Thyroid gland (tissue), 4 donors: ENCODE measurements around the gene AGBL4.

Source experiments
- POLR2A ChIP-seq, 2 donors: fragments of 450-650 bp; IDR thresholded peaks; one replicate each; pipeline ENCODE4 v1.6.1; 2017; ENCODE audit warnings: antibody characterized with exemption in 2 of 2, mild to moderate bottlenecking in 2 of 2, moderate library complexity in 1 of 2
- TF ChIP-seq, protein P1 (sequence below), 6 experiments: fragments of 200-600 bp in 3 of 6; fragments of 450-650 bp in 3 of 6; sonication (generic) in 3 of 6; IDR thresholded peaks; one replicate each; pipeline ENCODE4 v1.5.1; 2016 to 2019; ENCODE audit warnings: antibody characterized with exemption in 6 of 6, mild to moderate bottlenecking in 2 of 6, inconsistent platforms in 1 of 6, moderate library complexity in 1 of 6

DNA sequence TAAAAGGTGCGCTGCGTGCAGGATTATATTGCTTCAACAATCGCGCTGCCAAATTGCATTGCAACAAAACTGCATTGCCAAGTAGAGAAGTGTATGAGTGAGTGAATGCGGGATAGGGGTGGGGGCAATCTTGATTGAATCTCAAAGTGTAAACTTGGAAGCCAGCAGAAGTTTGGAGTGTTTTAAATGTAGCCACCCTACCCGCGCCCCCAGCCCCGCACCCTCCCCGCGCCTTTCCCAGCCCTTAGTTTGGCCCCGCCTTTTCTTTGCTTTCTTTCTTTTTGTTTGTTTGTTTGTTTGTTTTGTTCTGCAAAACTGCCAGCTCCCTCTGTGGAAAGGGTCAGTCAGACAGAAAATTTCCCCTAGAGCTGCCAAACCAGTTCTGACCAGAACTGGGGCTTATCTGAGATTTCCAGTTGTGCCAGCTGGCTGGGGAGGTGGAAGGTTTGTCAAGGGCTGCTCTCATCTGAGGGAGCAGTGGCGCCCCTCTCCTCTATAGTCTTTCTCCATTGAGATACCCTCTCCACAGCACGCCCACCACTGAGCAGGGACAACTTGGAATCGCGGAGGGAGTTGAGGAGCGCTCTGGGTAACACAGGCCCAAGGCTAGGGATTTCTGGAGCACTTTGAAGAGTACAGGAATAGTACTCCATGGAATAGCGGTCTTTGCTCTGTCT is 1246.4 kb downstream of the AGBL4 start:
- TF ChIP-seq, protein P1, sequence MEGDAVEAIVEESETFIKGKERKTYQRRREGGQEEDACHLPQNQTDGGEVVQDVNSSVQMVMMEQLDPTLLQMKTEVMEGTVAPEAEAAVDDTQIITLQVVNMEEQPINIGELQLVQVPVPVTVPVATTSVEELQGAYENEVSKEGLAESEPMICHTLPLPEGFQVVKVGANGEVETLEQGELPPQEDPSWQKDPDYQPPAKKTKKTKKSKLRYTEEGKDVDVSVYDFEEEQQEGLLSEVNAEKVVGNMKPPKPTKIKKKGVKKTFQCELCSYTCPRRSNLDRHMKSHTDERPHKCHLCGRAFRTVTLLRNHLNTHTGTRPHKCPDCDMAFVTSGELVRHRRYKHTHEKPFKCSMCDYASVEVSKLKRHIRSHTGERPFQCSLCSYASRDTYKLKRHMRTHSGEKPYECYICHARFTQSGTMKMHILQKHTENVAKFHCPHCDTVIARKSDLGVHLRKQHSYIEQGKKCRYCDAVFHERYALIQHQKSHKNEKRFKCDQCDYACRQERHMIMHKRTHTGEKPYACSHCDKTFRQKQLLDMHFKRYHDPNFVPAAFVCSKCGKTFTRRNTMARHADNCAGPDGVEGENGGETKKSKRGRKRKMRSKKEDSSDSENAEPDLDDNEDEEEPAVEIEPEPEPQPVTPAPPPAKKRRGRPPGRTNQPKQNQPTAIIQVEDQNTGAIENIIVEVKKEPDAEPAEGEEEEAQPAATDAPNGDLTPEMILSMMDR (IDR thresholded peaks at IDR 0.05): no peak
- TF ChIP-seq POLR2A (IDR thresholded peaks at IDR 0.05): no peak
